HepG2 (cell line): ENCODE results near the gene APOC3. TPM values are rescaled to one million over a fixed set of nuclear protein-coding genes. Genes with fewer than 3 reads are reported as not detected.

Source experiments
- ARNT2 ChIP-seq: sonication (generic); formaldehyde crosslinking; IDR thresholded peaks from 2 replicates; pipeline ENCODE4 v1.8.0; 2022; ENCODE audit warnings: mild to moderate bottlenecking, low read depth, missing genetic modification reagents, moderate library complexity
- ASH2L ChIP-seq: fragments of 300-600, 200-600 bp; sonication (generic); IDR thresholded peaks from 2 replicates; pipeline ENCODE4 v1.7.0; 2017; ENCODE audit warnings: low read depth, mild to moderate bottlenecking, moderate library complexity, mixed read lengths, low read length; ENCODE audit not compliant: insufficient read length
- CEBPG ChIP-seq: IDR thresholded peaks from 2 replicates; pipeline ENCODE4 v1.6.1; 2016
- MED1 ChIP-seq: sonication (generic); formaldehyde crosslinking; IDR thresholded peaks from 2 replicates; pipeline ENCODE4 v1.4.0; 2020; ENCODE audit warnings: missing genetic modification reagents
- RFXAP ChIP-seq: sonication (generic); formaldehyde crosslinking; IDR thresholded peaks from 2 replicates; pipeline ENCODE4 v1.4.0; 2020; ENCODE audit warnings: missing genetic modification reagents, borderline replicate concordance
- YEATS4 ChIP-seq: sonication (generic); formaldehyde crosslinking; IDR thresholded peaks from 2 replicates; pipeline ENCODE4 v1.4.0; 2020; ENCODE audit warnings: missing genetic modification reagents, borderline replicate concordance
- ZNF253 ChIP-seq: sonication (generic); formaldehyde crosslinking; IDR thresholded peaks from 2 replicates; pipeline ENCODE4 v1.8.0; 2022; ENCODE audit warnings: mild to moderate bottlenecking, missing genetic modification reagents, borderline replicate concordance
- ZNF274 ChIP-seq: sonication (generic); formaldehyde crosslinking; IDR thresholded peaks from 2 replicates; pipeline ENCODE4 v1.5.1; 2020; ENCODE audit warnings: mild to moderate bottlenecking, missing genetic modification reagents
- ZNF557 ChIP-seq: sonication (generic); formaldehyde crosslinking; IDR thresholded peaks from 2 replicates; pipeline ENCODE4 v1.4.0; 2020; ENCODE audit warnings: missing genetic modification reagents
- ZNF598 ChIP-seq: sonication (generic); formaldehyde crosslinking; IDR thresholded peaks from 2 replicates; pipeline ENCODE4 v1.5.1; 2020; ENCODE audit warnings: mild to moderate bottlenecking, missing genetic modification reagents, borderline replicate concordance
- polyA plus RNA-seq, 8 experiments: library from polyadenylated mRNA; depleted of rRNA in 3 of 8; stranded (reverse) in 7 of 8; unstranded in 1 of 8; fragments of >200 nt; fragmentation: Illumina TruSeq in 4 of 8; extraction: Trizol in 4 of 8; gene quantifications; 2 replicates each; pipeline versions ENCODE4 v1.2.1 to v1.2.3, GENCODE V29; 2011 to 2016; ENCODE audit warnings: low read depth in 4 of 8, missing spikeins in 1 of 8, mixed read lengths in 1 of 8; ENCODE audit not compliant: insufficient read depth in 1 of 8
- total RNA-seq, 5 experiments: library from RNA; depleted of rRNA; stranded (reverse); fragments of >200 nt; fragmentation: Illumina TruSeq; extraction: Trizol; gene quantifications; 2 replicates each; pipeline ENCODE4 v1.2.3, GENCODE V29; 2016; ENCODE audit warnings: low read depth in 1 of 5
- TF ChIP-seq, protein P1 (sequence below): IDR thresholded peaks from 2 replicates; pipeline ENCODE4 v1.6.1; 2018; ENCODE audit warnings: missing genetic modification reagents, mild to moderate bottlenecking, missing compliant biosample characterization
- TF ChIP-seq, protein P2 (sequence below): sonication (generic); formaldehyde crosslinking; IDR thresholded peaks from 2 replicates; pipeline ENCODE4 v1.5.0; 2020; ENCODE audit warnings: mild to moderate bottlenecking, missing genetic modification reagents, borderline replicate concordance
- TF ChIP-seq, protein P3 (sequence below), 2 experiments: IDR thresholded peaks; 2 replicates each; pipeline ENCODE4 v1.6.1; 2011 to 2012; ENCODE audit warnings: low read length in 2 of 2, borderline replicate concordance in 1 of 2, low read depth in 1 of 2, mild to moderate bottlenecking in 1 of 2, moderate library complexity in 1 of 2
- TF ChIP-seq, protein P4 (sequence below): sonication (generic); formaldehyde crosslinking; IDR thresholded peaks from 2 replicates; pipeline ENCODE4 v1.5.1; 2020; ENCODE audit warnings: mild to moderate bottlenecking, missing genetic modification reagents, moderate library complexity
- TF ChIP-seq, protein P5 (sequence below): IDR thresholded peaks from 2 replicates; pipeline ENCODE4 v1.6.1; 2016; ENCODE audit warnings: low read depth, control low read depth

Gene APOC3
- total and polyA plus RNA-seq, 2 of the 13 experiments (the other 11 are each of a cell fraction or from before 2014, with no cell fraction given), result 314 to 687 TPM

DNA sequence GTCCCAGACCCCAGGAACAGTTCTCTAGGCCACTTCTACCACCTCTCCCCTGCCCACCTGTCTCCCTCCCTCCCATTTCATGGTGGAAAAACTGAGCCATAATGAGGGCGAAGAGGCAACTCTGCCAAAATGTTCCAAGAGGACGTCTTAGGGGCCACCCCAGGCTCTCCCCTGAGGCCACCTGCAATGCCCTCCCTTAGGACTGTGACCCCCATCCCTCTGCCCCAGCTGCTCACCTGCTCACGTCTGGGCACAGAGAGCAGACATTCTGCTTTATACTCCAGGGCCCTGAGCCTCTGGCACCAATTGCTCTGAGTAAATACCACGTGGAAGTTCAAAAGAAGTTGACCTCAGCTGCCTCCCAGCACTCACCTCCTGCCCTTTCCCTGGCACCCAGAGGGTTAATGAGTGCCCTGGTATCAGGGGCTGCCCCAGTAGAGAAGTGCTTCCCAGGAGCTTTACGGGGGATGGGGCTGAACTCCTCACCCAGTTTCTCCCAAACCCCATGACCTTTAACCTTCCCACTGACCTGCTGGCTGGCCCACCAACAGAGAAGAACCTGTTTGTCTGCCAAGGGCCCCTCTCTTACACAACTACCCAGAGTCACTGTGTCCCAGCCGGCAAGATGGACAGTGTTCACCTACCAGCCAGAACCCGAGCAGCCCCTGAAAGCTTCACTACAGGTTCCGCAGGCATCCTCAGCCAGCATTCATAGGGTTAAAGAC, 37.4 kb upstream of the APOC3 start (continued):
- TF ChIP-seq, protein P1, sequence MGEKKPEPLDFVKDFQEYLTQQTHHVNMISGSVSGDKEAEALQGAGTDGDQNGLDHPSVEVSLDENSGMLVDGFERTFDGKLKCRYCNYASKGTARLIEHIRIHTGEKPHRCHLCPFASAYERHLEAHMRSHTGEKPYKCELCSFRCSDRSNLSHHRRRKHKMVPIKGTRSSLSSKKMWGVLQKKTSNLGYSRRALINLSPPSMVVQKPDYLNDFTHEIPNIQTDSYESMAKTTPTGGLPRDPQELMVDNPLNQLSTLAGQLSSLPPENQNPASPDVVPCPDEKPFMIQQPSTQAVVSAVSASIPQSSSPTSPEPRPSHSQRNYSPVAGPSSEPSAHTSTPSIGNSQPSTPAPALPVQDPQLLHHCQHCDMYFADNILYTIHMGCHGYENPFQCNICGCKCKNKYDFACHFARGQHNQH (CRISPR knock-in tag), result peak; percentile 41; the same call in 1 of the 2 replicates
- TF ChIP-seq ZNF598 (CRISPR knock-in tag) (peak; percentile 60; the same call in 1 of the 2 replicates), ZNF274 (CRISPR knock-in tag) (peak; percentile 70), YEATS4 (CRISPR knock-in tag) (peak; percentile 21; the same call in 1 of the 2 replicates), ZNF253 (0 out of 2 replicates have a peak, but pooled peaks have one; percentile 39), CEBPG (CRISPR knock-in tag) (peak; percentile 42; the same call in 1 of the 2 replicates), ARNT2 (peak; percentile 17; the same call in 1 of the 2 replicates), RFXAP (peak; percentile 28; the same call in 1 of the 2 replicates), ZNF557 (CRISPR knock-in tag) (no peak), ASH2L (peak; percentile 66), MED1 (CRISPR knock-in tag) (peak; percentile 88)
- TF ChIP-seq, protein P2, sequence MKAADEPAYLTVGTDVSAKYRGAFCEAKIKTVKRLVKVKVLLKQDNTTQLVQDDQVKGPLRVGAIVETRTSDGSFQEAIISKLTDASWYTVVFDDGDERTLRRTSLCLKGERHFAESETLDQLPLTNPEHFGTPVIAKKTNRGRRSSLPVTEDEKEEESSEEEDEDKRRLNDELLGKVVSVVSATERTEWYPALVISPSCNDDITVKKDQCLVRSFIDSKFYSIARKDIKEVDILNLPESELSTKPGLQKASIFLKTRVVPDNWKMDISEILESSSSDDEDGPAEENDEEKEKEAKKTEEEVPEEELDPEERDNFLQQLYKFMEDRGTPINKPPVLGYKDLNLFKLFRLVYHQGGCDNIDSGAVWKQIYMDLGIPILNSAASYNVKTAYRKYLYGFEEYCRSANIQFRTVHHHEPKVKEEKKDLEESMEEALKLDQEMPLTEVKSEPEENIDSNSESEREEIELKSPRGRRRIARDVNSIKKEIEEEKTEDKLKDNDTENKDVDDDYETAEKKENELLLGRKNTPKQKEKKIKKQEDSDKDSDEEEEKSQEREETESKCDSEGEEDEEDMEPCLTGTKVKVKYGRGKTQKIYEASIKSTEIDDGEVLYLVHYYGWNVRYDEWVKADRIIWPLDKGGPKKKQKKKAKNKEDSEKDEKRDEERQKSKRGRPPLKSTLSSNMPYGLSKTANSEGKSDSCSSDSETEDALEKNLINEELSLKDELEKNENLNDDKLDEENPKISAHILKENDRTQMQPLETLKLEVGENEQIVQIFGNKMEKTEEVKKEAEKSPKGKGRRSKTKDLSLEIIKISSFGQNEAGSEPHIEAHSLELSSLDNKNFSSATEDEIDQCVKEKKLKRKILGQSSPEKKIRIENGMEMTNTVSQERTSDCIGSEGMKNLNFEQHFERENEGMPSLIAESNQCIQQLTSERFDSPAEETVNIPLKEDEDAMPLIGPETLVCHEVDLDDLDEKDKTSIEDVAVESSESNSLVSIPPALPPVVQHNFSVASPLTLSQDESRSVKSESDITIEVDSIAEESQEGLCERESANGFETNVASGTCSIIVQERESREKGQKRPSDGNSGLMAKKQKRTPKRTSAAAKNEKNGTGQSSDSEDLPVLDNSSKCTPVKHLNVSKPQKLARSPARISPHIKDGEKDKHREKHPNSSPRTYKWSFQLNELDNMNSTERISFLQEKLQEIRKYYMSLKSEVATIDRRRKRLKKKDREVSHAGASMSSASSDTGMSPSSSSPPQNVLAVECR, result 0 out of 2 replicates have a peak, but pooled peaks have one; percentile 5
- TF ChIP-seq, protein P3, sequence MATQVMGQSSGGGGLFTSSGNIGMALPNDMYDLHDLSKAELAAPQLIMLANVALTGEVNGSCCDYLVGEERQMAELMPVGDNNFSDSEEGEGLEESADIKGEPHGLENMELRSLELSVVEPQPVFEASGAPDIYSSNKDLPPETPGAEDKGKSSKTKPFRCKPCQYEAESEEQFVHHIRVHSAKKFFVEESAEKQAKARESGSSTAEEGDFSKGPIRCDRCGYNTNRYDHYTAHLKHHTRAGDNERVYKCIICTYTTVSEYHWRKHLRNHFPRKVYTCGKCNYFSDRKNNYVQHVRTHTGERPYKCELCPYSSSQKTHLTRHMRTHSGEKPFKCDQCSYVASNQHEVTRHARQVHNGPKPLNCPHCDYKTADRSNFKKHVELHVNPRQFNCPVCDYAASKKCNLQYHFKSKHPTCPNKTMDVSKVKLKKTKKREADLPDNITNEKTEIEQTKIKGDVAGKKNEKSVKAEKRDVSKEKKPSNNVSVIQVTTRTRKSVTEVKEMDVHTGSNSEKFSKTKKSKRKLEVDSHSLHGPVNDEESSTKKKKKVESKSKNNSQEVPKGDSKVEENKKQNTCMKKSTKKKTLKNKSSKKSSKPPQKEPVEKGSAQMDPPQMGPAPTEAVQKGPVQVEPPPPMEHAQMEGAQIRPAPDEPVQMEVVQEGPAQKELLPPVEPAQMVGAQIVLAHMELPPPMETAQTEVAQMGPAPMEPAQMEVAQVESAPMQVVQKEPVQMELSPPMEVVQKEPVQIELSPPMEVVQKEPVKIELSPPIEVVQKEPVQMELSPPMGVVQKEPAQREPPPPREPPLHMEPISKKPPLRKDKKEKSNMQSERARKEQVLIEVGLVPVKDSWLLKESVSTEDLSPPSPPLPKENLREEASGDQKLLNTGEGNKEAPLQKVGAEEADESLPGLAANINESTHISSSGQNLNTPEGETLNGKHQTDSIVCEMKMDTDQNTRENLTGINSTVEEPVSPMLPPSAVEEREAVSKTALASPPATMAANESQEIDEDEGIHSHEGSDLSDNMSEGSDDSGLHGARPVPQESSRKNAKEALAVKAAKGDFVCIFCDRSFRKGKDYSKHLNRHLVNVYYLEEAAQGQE (IDR thresholded peaks at IDR 0.05; ENCODE audit: borderline replicate concordance in 1 of 2, low read depth in 1 of 2, low read length in 2 of 2), result peak in 1 of 2 experiments; percentile 31; a peak in 1 of 4 replicates
- TF ChIP-seq, protein P4, sequence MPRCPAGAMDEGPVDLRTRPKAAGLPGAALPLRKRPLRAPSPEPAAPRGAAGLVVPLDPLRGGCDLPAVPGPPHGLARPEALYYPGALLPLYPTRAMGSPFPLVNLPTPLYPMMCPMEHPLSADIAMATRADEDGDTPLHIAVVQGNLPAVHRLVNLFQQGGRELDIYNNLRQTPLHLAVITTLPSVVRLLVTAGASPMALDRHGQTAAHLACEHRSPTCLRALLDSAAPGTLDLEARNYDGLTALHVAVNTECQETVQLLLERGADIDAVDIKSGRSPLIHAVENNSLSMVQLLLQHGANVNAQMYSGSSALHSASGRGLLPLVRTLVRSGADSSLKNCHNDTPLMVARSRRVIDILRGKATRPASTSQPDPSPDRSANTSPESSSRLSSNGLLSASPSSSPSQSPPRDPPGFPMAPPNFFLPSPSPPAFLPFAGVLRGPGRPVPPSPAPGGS (CRISPR knock-in tag), result peak; percentile 32; the same call in 1 of the 2 replicates
- TF ChIP-seq, protein P5, sequence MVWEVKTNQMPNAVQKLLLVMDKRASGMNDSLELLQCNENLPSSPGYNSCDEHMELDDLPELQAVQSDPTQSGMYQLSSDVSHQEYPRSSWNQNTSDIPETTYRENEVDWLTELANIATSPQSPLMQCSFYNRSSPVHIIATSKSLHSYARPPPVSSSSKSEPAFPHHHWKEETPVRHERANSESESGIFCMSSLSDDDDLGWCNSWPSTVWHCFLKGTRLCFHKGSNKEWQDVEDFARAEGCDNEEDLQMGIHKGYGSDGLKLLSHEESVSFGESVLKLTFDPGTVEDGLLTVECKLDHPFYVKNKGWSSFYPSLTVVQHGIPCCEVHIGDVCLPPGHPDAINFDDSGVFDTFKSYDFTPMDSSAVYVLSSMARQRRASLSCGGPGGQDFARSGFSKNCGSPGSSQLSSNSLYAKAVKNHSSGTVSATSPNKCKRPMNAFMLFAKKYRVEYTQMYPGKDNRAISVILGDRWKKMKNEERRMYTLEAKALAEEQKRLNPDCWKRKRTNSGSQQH, result no peak
